GM12892 (cell line): Measurements from ENCODE around the gene ZGLP1.

Experiments
- POLR2A ChIP-seq: IDR thresholded peaks from 2 replicates; pipeline ENCODE4 v1.6.1; 2011; ENCODE audit warnings: low read depth, low read length, control low read depth
- TAF1 ChIP-seq: IDR thresholded peaks from 2 replicates; pipeline ENCODE4 v1.6.1; 2011; ENCODE audit warnings: low read depth, mild to moderate bottlenecking, control low read depth, low read length, borderline replicate concordance

- no peak for TF ChIP-seq POLR2A
- no peak for TF ChIP-seq TAF1
These were observed 4.3 kb downstream of the ZGLP1 start for GRCh38 chr19:10305139-10305806.
